ENCODE measurements around the gene COX5B.
A peak's percentile ranks its signal among the peaks of the same experiment; 100 is the strongest.
"Not testable (repeated sequence)": the region's sequence is repeated elsewhere in the genome, so short reads cannot be mapped to it uniquely, and the experiment has no call there.

Gene COX5B, protein sequence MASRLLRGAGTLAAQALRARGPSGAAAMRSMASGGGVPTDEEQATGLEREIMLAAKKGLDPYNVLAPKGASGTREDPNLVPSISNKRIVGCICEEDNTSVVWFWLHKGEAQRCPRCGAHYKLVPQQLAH

DNA sequence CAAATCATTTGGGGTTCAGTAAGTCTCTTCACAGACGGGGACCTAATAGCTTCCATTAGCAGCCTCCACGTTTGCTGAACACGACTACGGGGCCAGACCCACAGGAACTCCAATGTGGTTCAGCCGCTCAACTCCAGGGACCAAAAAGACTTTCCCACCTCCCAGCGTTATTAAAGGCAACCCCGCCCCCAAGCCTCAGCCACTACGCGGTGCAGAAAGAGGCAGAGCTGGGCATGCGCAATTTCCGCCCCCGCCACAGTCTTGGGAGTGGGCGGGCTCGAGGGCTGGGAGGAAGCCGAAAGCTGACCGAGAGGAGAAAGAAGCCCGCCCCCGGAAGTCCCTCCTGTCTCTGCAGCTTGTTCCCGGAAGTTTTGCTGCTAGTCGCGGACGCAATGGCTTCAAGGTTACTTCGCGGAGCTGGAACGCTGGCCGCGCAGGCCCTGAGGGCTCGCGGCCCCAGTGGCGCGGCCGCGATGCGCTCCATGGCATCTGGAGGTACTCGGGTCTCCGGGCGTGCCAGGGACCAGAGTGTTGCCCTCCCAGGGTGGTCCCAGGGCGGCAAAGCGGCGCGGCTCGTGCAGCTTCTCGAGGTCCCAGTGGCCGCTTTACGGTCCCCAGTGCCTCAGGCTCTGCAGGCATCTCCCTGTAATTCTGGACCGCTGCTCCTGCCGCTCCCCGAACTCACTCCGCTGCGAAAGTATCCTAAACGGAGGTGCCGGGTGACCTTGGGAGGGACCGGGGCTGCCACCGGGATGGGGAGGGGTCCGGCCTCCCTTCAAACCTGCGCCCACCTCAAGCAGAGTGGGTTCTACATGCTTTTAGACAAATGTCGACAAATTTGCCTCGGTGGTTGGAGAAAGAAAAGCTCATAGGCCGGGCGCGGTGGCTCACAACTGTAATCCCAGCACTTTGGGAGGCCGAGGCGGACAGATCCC lies at the start of gene COX5B:
COX5B (plus strand) TSS at position 368 of the 935 bp plus-strand sequence; CDS start at position 393, 25 bp downstream.
- DNase-seq: peak; percentile 91

DNA sequence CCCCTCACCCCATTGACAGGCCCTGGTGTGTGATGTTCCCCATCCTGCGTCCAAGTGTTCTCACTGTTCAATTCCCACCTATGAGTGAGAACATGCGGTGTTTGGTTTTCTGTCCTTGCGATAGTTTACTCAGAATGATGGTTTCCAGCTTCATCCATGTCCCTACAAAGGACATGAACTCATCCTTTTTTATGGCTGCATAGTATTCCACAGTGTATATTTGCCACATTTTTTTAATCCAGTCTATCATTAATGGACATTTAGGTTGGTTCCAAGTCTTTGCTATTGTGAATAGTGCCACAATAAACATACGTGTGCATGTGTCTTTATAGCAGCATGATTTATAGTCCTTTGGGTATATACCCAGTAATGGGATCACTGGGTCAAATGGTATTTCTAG lies 49.7 kb upstream of the COX5B start:
- DNase-seq: not testable (repeated sequence)

DNA sequence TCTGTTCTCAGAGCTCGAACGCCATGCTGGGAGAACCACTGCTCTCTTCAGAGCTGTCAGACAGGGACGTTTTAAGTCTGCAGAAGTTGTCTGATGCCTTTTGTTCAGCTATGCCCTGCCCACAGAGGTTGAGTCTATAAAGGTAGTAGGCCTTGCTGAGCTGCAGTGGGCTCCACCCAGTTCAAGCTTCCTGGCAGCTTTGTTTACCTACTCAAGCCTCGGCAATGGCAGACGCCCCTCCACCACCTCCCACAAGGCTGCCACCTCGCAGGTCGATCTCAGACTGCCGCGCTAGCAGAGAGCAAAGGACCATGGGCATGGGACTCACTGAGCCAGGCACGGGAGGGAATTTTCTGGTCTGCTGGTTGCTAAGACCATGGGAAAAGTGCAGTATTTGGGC lies 44.3 kb upstream of the COX5B start:
- DNase-seq: not testable (repeated sequence)

DNA sequence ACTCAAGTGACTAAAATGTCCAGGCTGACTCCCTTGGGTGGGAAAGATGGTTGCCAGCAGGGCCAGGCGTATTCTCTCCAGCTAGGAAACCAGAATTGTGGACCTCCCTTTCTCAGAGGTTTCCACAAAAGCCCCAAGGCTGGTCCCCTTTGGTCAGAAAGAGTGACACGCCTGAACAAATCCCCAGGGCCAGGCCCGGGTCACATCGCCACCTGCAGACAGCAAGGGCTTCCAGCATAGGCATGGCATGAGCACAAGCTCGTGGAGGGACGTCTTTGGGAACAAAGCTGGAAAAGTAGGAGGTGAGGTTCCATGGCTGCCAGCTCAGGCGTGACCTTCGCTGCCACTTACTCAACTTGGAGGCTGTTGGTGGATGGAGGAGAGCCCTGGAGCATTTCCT lies 40.8 kb upstream of the COX5B start:
- DNase-seq: not testable (repeated sequence)

DNA sequence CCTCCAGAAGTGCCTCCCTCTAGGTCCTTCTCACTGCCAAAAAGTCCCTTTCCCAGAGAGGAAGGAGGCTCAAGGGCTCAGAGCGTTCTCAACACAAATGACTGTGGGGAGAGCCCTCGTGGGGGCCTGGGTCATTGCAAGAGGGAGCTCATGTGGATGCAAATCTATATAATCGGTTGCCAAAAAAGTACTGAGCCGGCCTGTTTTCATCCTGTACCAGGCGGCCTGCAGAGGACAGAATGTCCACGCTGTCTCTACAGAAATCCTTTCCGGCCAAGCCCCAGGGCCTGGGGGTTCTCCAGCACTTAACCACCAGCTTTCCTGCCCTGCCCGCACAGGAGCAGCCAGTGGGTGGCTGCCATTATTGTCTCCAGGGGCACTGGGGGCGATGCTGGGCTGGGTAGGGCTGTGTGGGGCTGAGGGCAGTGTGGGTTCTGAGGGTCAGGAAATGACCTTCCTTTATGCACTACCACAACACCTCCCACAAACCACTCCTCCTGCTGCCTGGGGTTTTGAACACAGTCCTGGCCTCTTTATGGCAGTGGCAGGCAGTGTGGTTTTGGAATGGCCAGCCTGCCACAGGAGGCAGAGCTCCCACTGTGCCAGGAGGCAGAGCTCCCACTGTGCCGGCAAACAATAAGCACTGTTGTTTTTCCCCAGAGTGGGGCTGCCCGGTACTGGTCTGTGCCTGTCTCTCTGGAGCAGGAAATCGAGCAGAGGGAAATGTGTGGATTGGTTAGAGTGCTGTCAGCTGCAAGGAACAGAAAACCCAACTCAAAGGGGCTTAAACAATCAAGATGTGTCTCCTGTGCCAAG lies 40.1 kb upstream of the COX5B start:
- DNase-seq: not testable (repeated sequence)

DNA sequence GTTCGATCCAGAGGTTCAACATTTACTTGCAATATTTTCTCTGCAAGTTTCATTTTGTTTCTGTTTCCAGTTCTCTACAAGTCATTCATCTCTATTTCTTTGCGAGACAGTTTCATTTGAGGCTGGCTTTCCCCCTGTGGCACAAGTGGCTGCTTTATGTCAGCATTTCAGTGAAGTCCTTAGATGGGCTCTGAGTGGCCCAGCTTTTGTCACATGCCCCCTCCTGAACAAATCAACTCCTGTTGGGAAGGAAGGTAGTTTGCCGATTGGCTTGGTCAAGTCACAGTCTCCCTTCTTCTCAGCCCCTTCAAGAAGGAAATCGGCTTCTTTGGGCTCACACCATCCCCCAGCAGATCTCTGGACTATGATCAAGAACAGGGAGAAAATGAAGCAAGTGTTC lies 37.1 kb upstream of the COX5B start:
- not testable (repeated sequence) for DNase-seq

DNA sequence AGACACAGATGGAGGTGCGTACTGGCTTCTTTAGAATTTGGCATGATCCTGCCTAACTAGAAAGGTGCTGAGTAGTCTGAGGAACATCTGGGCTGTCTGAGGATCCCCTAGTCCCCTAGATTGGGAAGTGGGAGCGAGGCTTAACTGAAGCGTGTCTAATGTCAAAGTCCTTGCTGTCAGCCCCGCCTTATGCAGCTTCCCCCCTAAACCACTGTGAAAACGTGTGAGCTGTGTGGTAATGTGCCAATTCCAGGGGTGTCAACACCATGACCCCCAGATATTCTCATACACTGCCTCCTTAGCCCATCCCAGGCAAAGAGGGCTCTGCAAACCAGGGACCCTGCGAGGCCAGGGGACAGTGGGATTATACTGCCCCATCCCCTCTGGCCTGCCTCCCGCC lies 34.0 kb upstream of the COX5B start:
- not testable (repeated sequence) for DNase-seq

DNA sequence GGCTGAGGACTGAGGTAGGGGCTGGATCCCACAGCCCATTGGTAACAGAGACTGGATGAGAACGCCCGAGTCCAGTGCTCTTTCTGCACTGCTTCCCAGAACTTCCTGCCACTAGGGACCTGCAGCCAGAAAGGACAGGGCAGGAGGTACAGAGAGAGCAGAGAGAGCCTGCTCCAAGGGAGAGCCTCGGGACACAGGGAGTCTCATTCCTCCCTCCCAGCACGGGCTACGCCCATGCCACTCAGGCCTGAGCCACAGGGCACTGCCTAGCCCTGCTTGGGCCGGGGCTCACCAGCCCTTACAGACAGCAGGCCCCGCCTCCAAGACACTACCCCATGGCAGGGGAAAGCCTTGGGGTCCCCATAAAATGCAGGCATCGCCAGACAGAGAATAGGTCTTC lies 30.1 kb upstream of the COX5B start:
- DNase-seq: not testable (repeated sequence)

DNA sequence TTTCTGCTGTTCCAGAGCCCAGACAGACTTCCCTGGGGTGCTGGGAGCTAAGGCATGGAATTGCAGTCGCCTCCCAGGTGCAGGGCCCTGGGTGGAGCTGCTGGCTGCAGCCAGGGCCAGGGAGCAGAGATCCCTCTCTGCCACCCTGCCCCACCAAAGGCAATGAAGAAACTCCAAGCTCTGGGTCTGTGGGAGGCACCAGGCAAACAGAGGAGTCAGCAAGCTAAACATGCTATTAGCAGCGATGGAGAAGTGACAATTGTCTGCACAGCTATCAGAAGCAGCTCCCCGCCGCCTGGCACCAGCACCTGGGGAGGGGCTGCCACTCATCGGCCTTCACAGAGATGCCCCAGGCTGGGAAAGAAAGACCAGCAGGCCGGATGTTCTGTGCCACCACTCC lies 28.0 kb upstream of the COX5B start:
- DNase-seq: no peak

DNA sequence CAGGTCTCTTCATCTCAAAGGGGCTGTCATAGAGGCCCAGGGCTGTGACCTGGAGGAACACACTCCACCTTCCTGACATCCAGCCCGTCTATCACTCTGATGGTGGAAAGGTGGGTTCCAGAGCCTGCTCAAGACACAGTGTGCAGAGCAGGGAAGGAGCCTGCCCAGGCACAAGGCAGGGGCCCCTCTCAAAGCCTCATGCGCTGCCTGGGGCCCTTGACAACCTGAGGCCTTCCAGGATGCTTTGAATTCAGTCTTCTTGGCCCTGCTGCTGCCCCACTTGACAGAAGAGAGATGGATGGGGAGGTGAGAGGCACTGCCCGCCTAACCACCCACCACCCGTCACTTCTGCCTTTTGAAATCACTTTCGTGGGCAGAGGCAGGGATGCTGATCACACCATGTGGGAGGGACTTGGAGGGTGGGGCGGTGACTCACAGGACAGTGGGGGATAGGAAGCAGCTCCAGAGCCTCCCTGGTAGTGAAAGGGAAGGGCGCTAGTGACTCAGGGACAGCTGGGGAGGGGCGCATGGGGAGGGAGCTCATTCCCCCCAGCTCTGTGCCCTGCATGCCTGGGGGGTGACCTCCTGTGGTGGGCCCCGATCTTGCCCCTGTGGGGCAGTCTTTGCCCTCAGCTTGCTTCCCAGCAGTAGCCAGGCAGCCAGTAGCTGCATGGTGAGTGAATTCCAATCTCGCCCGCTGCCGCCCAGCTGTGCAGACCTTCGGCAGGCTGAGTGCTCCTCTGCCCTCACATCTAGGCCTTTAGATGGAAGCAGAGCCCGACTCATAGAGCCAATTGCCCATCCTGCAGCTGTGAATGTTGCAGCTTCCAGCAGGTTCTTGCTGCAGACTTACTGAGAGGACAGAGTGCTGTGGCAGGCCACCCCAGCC lies 26.7 kb upstream of the COX5B start:
- not testable (repeated sequence) for DNase-seq

DNA sequence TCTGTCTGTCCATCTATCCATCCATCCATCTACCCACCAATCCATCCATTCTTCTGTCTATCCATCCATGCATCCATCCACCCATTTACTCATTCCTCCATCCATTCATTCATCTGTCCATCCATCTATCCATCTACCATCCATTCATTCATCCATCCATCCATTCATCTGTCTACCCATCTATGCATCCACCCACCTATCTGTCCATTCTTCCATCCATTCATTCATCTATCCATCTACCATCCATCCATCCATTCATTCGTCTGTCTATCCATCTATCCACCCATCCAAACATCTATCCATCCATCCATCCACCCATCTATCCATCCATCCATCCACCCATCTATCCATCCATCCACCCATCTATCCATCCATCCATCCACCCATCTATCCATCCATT lies 25.4 kb upstream of the COX5B start:
- DNase-seq: not testable (repeated sequence)

DNA sequence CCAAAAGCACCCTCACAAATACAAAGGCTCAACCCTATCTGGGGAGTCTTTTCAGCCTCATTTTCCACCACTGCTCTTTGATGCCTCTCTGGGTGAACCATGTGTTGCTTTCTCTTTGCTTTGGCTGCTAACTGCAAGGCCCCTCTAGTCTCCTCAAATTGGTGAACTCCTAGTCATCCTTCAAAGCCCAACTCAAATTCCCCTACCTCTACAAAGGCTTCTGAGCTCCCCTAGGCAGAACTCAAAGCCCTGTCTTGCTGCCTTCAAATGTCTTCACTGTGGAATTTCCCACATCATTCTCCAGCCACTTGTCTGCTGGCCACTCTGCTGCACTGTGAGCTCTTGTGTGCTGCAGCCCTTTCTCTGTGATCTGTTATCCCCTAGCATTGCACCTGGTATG lies 22.9 kb upstream of the COX5B start:
- not testable (repeated sequence) for DNase-seq

DNA sequence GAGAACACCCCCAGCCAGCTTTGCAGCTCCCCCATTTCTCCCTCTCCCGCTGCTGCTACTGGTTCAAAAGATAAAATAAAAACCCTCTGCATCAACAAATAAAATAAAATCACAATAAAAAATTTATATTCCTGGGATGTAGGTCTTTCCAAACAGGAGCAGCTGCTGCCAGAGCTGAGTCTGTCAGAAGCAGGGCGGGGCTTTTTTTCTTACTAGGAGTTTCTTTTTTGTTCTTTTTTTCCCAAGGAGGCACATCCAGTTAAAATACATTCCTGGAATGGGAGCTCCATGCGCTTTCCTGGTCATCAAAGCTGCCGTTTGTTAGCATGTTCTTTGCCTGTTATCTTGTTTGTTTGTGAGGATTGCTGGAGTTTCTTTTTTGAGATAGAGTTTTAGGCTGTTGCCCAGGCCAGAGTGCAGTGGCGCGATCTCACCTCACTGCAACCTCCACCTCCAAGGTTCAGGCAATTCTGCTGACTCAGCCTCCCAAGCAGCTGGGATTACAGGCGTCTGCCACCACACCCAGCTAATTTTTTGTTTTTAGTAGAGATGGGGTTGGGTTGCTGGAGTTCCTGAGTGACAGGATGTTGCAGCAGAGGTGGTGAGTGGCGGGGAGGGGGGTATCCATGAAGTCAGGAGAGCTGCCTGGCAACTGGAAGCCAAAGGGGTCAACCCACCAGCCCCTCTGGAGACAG lies 20.4 kb upstream of the COX5B start:
- not testable (repeated sequence) for DNase-seq

DNA sequence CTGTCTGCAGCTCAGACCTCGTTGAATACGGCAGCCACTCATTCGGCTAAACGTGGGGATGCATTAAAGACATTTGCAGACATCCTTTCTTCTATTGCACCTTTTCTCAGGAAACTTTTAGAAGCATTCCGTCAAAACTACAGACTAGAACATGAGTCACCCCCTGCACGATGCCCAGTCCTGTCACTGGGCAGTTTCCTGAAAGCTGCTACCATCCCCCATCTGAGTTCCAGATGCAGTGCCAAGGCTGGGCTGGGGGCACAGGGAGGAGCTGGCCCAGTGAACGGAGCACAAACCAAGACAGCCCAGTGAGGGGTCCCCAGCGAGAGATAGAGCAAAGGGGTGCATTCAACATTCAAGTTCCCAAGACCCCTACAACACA lies 19.8 kb upstream of the COX5B start:
- not testable (repeated sequence) for DNase-seq

DNA sequence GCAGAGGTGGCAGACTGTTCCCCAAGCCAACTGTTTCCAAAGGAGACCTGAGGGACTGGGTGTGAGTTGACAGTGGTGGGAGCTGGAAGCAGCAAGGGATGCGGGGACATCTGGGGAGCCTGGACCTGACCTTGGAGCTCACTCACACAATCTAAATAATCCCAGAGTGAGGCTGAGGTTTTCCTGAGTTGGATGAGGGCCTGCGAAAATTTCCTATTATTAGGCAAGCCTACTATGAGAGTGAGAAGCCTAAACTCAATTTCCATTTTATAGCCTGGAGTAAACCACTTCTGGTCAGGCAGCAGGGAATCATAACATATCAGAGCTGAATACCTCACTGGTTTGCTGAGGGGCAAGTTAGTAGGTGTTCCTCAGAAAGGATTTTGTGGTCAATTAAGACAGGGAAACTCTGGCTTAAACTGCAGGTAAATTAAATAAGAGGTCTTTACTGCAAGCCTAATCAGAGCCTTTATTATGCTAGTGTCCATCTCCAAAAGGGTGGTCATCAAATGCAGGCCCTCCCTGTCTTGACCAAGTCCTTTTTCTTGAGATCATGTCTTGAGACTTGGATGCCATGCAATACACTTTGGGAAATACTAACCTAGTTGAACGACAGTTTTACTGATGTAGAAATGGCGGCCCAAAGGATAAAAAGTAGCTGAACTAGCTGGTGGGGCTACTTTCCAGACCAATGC lies 1.7 kb upstream of the COX5B start:
- no peak for DNase-seq

DNA sequence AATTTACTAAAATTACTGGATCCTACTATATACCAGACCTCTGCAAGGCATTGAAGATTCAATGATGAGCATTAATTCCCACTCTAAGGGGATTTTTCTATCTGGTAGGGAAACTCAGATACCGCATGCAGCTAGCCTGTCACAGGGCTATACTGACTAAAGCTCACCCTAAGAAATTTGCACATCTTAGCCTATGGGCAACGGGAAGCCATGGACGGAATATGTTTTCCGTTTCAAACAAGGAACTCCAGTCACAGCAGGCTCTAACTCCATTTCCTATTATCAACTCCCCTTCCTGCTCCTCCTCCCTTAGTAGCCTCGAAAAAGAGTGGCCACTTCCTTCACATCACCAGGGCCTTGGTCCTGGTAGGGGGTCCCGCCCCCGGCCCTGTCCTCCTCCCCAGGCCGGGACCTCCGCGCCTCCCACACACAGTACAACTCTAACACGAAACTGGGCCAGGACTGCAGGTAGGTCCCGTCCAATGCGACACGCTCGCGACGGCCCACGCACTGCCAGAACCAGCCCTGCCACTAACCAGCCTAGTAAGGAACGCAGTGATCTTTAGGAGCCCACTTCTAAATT lies 659 bp upstream of the COX5B start:
- no peak for DNase-seq

DNA sequence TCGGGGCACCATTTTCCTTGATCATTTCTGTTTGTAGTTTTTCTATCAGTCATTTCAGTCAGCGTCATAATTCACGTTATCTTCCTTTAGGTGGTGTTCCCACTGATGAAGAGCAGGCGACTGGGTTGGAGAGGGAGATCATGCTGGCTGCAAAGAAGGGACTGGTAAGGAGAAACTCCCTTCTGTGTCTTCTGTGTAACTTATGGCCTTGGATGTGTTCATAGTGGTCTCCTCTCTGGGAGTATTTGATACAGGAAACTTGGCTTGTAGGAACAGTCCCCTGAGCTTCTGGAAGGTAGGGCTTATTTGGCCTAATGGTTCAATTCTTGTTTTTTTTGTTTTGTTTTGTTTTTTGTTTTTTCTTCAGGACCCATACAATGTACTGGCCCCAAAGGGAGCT lies 1.1 kb downstream of the COX5B start:
- no peak for DNase-seq

DNA sequence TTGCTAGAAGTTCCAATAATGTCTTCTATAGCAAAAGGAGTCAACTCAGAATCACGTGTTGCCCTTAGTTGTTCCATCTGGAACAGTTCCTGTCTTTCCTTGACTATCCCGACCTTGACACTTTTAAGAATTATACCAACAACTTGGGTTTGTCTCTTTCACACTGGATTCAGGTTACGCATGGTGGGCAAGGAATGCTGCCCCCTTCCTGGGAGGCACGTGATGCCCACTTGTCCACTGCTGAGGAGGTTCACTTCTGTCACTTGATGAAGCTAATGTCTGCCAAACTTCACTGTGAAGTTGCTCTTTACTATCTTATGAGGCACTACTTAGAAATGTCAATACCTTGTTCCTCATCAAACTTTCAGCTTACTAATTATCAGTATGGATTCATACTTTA lies 5.3 kb downstream of the COX5B start:
- no peak for DNase-seq

DNA sequence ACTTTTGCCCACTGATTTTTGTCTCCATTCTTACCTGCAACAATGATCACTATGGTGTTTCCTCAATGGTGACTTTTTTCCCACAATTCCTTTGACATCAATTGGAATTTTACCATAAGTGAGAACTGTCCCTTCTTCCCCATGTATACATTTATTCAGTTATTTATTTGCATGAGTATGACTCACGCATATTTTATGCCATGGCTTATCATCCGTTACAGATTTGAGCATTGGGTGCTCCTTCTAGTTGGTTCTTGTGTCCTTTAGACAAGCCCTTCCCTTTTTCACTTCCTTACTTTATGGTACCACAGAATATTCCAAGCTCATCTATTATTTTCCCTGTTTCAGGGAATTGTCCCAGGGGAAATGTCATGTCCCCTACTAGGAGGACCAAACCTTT lies 7.6 kb downstream of the COX5B start:
- no peak for DNase-seq

DNA sequence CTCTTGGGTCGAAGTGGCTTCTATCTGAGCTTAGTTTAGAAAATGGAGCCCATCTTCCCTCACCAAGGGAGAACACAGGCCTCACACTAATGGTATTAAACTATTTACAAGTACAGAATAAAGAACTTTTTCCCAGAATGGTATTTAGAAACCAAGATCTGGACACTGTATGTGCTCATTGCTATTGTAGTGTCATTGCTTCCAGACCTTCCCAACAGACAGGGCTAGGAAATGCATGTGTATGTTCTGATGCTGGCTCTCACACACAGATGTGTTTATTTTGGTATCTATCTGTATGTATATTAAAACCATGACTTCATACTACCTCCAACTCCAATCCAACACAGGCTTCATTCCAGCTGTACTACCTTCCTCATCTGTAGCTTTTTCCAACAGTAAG lies 8.0 kb downstream of the COX5B start:
- no peak for DNase-seq

DNA sequence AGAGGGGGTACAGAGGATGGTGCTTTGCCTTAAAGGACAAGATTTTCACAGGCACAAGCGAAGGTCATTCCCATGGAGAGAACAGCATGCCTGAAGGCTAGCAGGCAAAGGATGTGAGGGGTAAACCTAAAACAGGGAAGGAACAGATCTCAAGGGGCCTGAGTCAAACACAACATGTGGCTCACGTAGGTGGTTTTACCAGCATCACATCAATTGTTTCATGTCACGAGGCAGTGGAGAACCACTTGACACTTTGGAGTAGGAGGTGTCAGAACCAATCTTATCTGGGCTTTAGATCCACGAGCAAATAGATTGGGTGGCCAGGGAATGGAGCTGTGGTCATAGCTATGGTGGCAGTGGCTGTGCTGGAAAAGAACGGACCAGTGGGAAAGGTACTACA lies 8.4 kb downstream of the COX5B start:
- DNase-seq: no peak

Data from 8988T (cell line).